GM08714 (cell line): Measurements from ENCODE around the gene AHR.
A peak's percentile ranks its signal among the peaks of the same experiment; 100 is the strongest.

Experiments used
- H3K4me3 ChIP-seq: fragments of 200-500 bp; sonication (Bioruptor generic); 2 replicates; pipeline ENCODE4 v1.5.1; 2014; ENCODE audit warnings: mild to moderate bottlenecking, low read length, inconsistent platforms
- ZNF274 ChIP-seq: IDR thresholded peaks from 2 replicates; pipeline ENCODE4 v1.6.1; 2012; ENCODE audit warnings: mild to moderate bottlenecking, low read depth, low read length

AHR gene

GRCh38 chr7:17298840-17299482 is 509 bp downstream of the AHR start:
- H3K4me3 ChIP-seq = peak overlapping the region; percentile 94
- TF ChIP-seq ZNF274 = no peak

- no peak for TF ChIP-seq ZNF274
- peak overlapping the region; percentile 94 for H3K4me3 ChIP-seq
Measured at GRCh38 chr7:17299483-17299991, 1.1 kb downstream of the AHR start.

GRCh38 chr7:17300012-17300411 is 1.6 kb downstream of the AHR start:
- peak overlapping the region; percentile 94 for H3K4me3 ChIP-seq
- no peak for TF ChIP-seq ZNF274

GRCh38 chr7:17300437-17300836 is 2.0 kb downstream of the AHR start:
- peak overlapping the region; percentile 94; the same call in 1 of the 2 replicates for H3K4me3 ChIP-seq
- no peak for TF ChIP-seq ZNF274

- no peak for TF ChIP-seq ZNF274
- no peak overlapping the region for H3K4me3 ChIP-seq
Measured at GRCh38 chr7:17301471-17302456, 3.3 kb downstream of the AHR start.

- H3K4me3 ChIP-seq = no peak overlapping the region
- TF ChIP-seq ZNF274 = no peak
Measured at GRCh38 chr7:17302575-17303142, 4.2 kb downstream of the AHR start.

GRCh38 chr7:17304926-17305325 is 6.5 kb downstream of the AHR start:
- no peak for TF ChIP-seq ZNF274
- no peak overlapping the region for H3K4me3 ChIP-seq

GRCh38 chr7:17305387-17306171 is 7.1 kb downstream of the AHR start:
- TF ChIP-seq ZNF274 = no peak

GRCh38 chr7:17307000-17307399 is 8.5 kb downstream of the AHR start:
- H3K4me3 ChIP-seq = no peak overlapping the region
- no peak for TF ChIP-seq ZNF274

More at GRCh38 chr7:17305387-17306171, 7.1 kb downstream of the AHR start:
- H3K4me3 ChIP-seq = no peak overlapping the region

GRCh38 chr7:17307558-17307957 is 9.1 kb downstream of the AHR start:
- H3K4me3 ChIP-seq = no peak overlapping the region
- no peak for TF ChIP-seq ZNF274

- H3K4me3 ChIP-seq = no peak overlapping the region
- no peak for TF ChIP-seq ZNF274
Measured at GRCh38 chr7:17307969-17308648, 9.7 kb downstream of the AHR start.

- no peak overlapping the region for H3K4me3 ChIP-seq
- TF ChIP-seq ZNF274 = no peak
Measured at GRCh38 chr7:17311194-17311593, 12.7 kb downstream of the AHR start.

GRCh38 chr7:17311952-17312351 is 13.5 kb downstream of the AHR start:
- no peak for TF ChIP-seq ZNF274
- H3K4me3 ChIP-seq = no peak overlapping the region
